ENCODE measurements around the gene AGBL5.

AGBL5 gene

GRCh38 chr2:27023740-27024139 is 27.7 kb upstream of the AGBL5 start:
- TF ChIP-seq CTCF (IDR thresholded peaks at IDR 0.05; ENCODE audit: low read length, missing control alignments), result no peak
- no peak for DNase-seq (ENCODE audit: low read depth)
- no peak overlapping the region for H3K4me3 ChIP-seq (replicated peaks; ENCODE audit: low read depth, low read length)

- no peak for DNase-seq (ENCODE audit: low read depth)
- H3K4me3 ChIP-seq (replicated peaks; ENCODE audit: low read depth, low read length), result no peak overlapping the region
- TF ChIP-seq CTCF (IDR thresholded peaks at IDR 0.05; ENCODE audit: low read length, missing control alignments), result peak; percentile 17
Observed at GRCh38 chr2:27024188-27024587, 27.3 kb upstream of the AGBL5 start.

GRCh38 chr2:27024812-27025211 is 26.7 kb upstream of the AGBL5 start:
- DNase-seq (ENCODE audit: low read depth), result no peak
- no peak for TF ChIP-seq CTCF (IDR thresholded peaks at IDR 0.05; ENCODE audit: low read length, missing control alignments)
- no peak overlapping the region for H3K4me3 ChIP-seq (replicated peaks; ENCODE audit: low read depth, low read length)

- H3K4me3 ChIP-seq (replicated peaks; ENCODE audit: low read depth, low read length), result no peak overlapping the region
- no peak for DNase-seq (ENCODE audit: low read depth)
- no peak for TF ChIP-seq CTCF (IDR thresholded peaks at IDR 0.05; ENCODE audit: low read length, missing control alignments)
Observed at GRCh38 chr2:27025281-27025800, 26.1 kb upstream of the AGBL5 start.

- no peak overlapping the region for H3K4me3 ChIP-seq (replicated peaks; ENCODE audit: low read depth, low read length)
- DNase-seq (ENCODE audit: low read depth), result no peak
- no peak for TF ChIP-seq CTCF (IDR thresholded peaks at IDR 0.05; ENCODE audit: low read length, missing control alignments)
Observed at GRCh38 chr2:27025861-27026851, 25.3 kb upstream of the AGBL5 start.

- DNase-seq (ENCODE audit: low read depth), result no peak
- no peak overlapping the region for H3K4me3 ChIP-seq (replicated peaks; ENCODE audit: low read depth, low read length)
- no peak for TF ChIP-seq CTCF (IDR thresholded peaks at IDR 0.05; ENCODE audit: low read length, missing control alignments)
Observed at GRCh38 chr2:27027211-27027651, 24.2 kb upstream of the AGBL5 start.
